H1 (cell line): ENCODE data around the gene IL10RA. TPM values are rescaled to one million over a fixed set of nuclear protein-coding genes. Genes with fewer than 3 reads are reported as not detected.

Source experiments
- CHD7 ChIP-seq: fragments of 300-600 bp; sonication (generic); IDR thresholded peaks from 2 replicates; pipeline ENCODE4 v1.7.1; 2012; ENCODE audit warnings: low read length, moderate library complexity, mild to moderate bottlenecking, inconsistent platforms; ENCODE audit not compliant: insufficient replicate concordance
- E2F6 ChIP-seq: IDR thresholded peaks from 2 replicates; pipeline ENCODE4 v1.6.1; 2012; ENCODE audit warnings: inconsistent platforms
- MAX ChIP-seq: IDR thresholded peaks from 2 replicates; pipeline ENCODE4 v1.6.1; 2012; ENCODE audit warnings: inconsistent platforms
- polyA plus RNA-seq, 7 experiments: library from polyadenylated mRNA; depleted of rRNA in 3 of 7; stranded (reverse) in 5 of 7; unstranded in 2 of 7; fragments of >200 nt in 5 of 7; fragments of 200-250 nt in 2 of 7; gene quantifications; 1 replicate in 5 of 7; 2 replicates in 1 of 7; 4 replicates in 1 of 7; pipeline versions ENCODE4 v1.2.1 to v1.2.3, GENCODE V29; 2011 to 2013; ENCODE audit warnings: missing spikeins in 2 of 7, mixed read lengths in 2 of 7
- total RNA-seq: library from RNA; stranded (reverse); fragmentation: NEBNext Ultra II Directional; extraction: Animal tissue kit (Norgen Biotek cat#: 25700); gene quantifications from 2 replicates; pipeline ENCODE4 v1.2.1, GENCODE V29; 2021

Gene IL10RA
- total and polyA plus RNA-seq, 2 of the 8 experiments (the other 6 are each of a cell fraction or from before 2014, with no cell fraction given): 0.05 to 0.11 TPM

GRCh38 chr11:117980280-117980679, 5.9 kb upstream of the IL10RA start (continued):
- TF ChIP-seq CHD7 (no peak), E2F6 (no peak), MAX (no peak)
